ENCODE measurements around the gene GRID2. TPM values are rescaled to one million over a fixed set of nuclear protein-coding genes. Genes with fewer than 3 reads are reported as not detected.

The GRID2 gene
- total RNA-seq, 4 donors from 2014 or later: 0.63 TPM; not detected in 3

- Histone ChIP-seq H3K36me3 (no peaks in the 10 kb centered on the region), H3K4me3 (no peak overlapping the region), H3K27ac (no peak overlapping the region), H3K27me3 (no peaks in the 10 kb centered on the region), H3K9me3 (peaks cover 0 to 2% (median 0%) of the 10 kb centered on the region in 4 donors), H3K4me1 (no peaks in the 10 kb centered on the region)
- no peak for DNase-seq (ENCODE audit: low spot score in 2 of 2)
- TF ChIP-seq POLR2A (IDR thresholded peaks at IDR 0.05) (no peak), CTCF (IDR thresholded peaks at IDR 0.05) (no peak), EP300 (IDR thresholded peaks at IDR 0.05) (no peak)
- WGBS, 2 donors: 84 to 89% methylated on average over 3 of the region's 3 CpGs
Observed at GRCh38 chr4:92952897-92953296, 649.1 kb downstream of the GRID2 start.

GRCh38 chr4:92953462-92953861 is 649.7 kb downstream of the GRID2 start:
- 82 to 83% methylated on average over 3 of the region's 3 CpGs for WGBS, 2 donors
- H3K27ac ChIP-seq: no peak overlapping the region
- H3K4me1 ChIP-seq: no peaks in the 10 kb centered on the region
- H3K4me3 ChIP-seq: no peak overlapping the region
- no peaks in the 10 kb centered on the region for H3K36me3 ChIP-seq
- peaks cover 0 to 2% (median 0%) of the 10 kb centered on the region in 4 donors for H3K9me3 ChIP-seq
- TF ChIP-seq CTCF (IDR thresholded peaks at IDR 0.05): no peak
- no peak for TF ChIP-seq EP300 (IDR thresholded peaks at IDR 0.05)
- no peak for TF ChIP-seq POLR2A (IDR thresholded peaks at IDR 0.05)
- H3K27me3 ChIP-seq: no peaks in the 10 kb centered on the region
- DNase-seq (ENCODE audit: low spot score in 2 of 2): no peak

DNA sequence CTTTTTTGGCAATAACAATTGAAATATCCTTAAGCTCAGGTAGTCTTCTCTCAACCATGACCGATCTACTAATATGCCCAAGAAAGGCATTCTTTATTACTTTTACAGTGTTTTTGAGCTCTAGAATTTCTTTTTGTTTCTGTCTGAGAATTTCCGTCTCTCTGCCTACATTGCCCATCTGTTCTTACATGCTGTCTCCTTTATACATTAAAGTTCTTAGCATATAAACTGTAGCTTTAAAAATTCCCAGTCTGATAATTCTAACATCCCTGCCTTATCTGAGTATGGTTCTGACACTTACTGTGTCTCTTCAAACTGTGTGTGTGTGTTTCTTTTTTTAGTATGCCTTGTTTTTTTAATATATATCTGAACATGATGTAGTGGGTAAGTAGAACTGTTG is 658.1 kb downstream of the GRID2 start:
- DNase-seq (ENCODE audit: low spot score in 2 of 2): no peak
- Histone ChIP-seq H3K27me3 (no peaks in the 10 kb centered on the region), H3K9me3 (no peaks in the 10 kb centered on the region), H3K4me1 (no peaks in the 10 kb centered on the region), H3K4me3 (no peak overlapping the region), H3K36me3 (no peaks in the 10 kb centered on the region), H3K27ac (no peak overlapping the region)
- WGBS, 2 donors: 90 to 94% methylated on average over 2 of the region's 2 CpGs
- TF ChIP-seq EP300 (IDR thresholded peaks at IDR 0.05): no peak
- TF ChIP-seq POLR2A (IDR thresholded peaks at IDR 0.05): no peak
- TF ChIP-seq CTCF (IDR thresholded peaks at IDR 0.05): no peak

- H3K36me3 ChIP-seq: no peaks in the 10 kb centered on the region
- no peak overlapping the region for H3K4me3 ChIP-seq
- TF ChIP-seq CTCF (IDR thresholded peaks at IDR 0.05) (no peak), EP300 (IDR thresholded peaks at IDR 0.05) (no peak), POLR2A (IDR thresholded peaks at IDR 0.05) (no peak)
- WGBS, 2 donors: 88 to 96% methylated on average over 2 of the region's 2 CpGs
- H3K27me3 ChIP-seq: no peaks in the 10 kb centered on the region
- H3K9me3 ChIP-seq: no peaks in the 10 kb centered on the region
- no peaks in the 10 kb centered on the region for H3K4me1 ChIP-seq
- no peak overlapping the region for H3K27ac ChIP-seq
- no peak for DNase-seq (ENCODE audit: low spot score in 2 of 2)
Observed at GRCh38 chr4:92962831-92963230, 659.1 kb downstream of the GRID2 start.

GRCh38 chr4:92968556-92968955 is 664.8 kb downstream of the GRID2 start:
- TF ChIP-seq POLR2A (IDR thresholded peaks at IDR 0.05) (no peak), EP300 (IDR thresholded peaks at IDR 0.05) (no peak), CTCF (IDR thresholded peaks at IDR 0.05) (no peak)
- no peak for DNase-seq (ENCODE audit: low spot score in 2 of 2)
- no peak overlapping the region for H3K4me3 ChIP-seq
- H3K36me3 ChIP-seq: no peaks in the 10 kb centered on the region
- H3K27me3 ChIP-seq: no peaks in the 10 kb centered on the region
- 71 to 79% methylated on average over 1 of the region's 1 CpG for WGBS, 2 donors
- peaks cover 0 to 12% (median 0%) of the 10 kb centered on the region in 4 donors for H3K4me1 ChIP-seq
- no peaks in the 10 kb centered on the region for H3K9me3 ChIP-seq
- no peak overlapping the region for H3K27ac ChIP-seq

Data from tibial nerve (tissue), 4 donors.